OCI-LY1 (cell line): Measurements from ENCODE around the gene CCDC78.

ENCODE experiments used
- H2AFZ ChIP-seq: fragments of 200-600 bp; sonication (generic), shearing (Covaris generic); 2 replicates; pipeline ENCODE4 v1.6.0; 2014; ENCODE audit warnings: antibody characterized with exemption, mild to moderate bottlenecking, low read length
- H3F3A ChIP-seq: fragments of 200-600 bp; sonication (generic), shearing (Covaris generic); 2 replicates; pipeline ENCODE4 v1.6.0; 2014; ENCODE audit warnings: mild to moderate bottlenecking, antibody characterized with exemption, low read length, moderate library complexity; ENCODE audit not compliant: insufficient read depth
- H3K27ac ChIP-seq: fragments of 200-600 bp; sonication (generic); 2 replicates; pipeline ENCODE4 v1.5.1; 2014; ENCODE audit warnings: low read length, mixed run types, mild to moderate bottlenecking, low read depth; ENCODE audit not compliant: poor library complexity, severe bottlenecking
- H3K27me3 ChIP-seq: fragments of 200-600 bp; sonication (generic); 2 replicates; pipeline ENCODE4 v1.6.0; 2014; ENCODE audit warnings: antibody characterized with exemption, mild to moderate bottlenecking, low read length, moderate library complexity; ENCODE audit not compliant: insufficient read depth
- H3K36me3 ChIP-seq: fragments of 200-600 bp; sonication (generic); 2 replicates; pipeline ENCODE4 v1.6.1; 2014; ENCODE audit warnings: mild to moderate bottlenecking, antibody characterized with exemption, low read length, moderate library complexity, mixed read lengths; ENCODE audit not compliant: insufficient read depth
- H3K4me1 ChIP-seq: fragments of 200-600 bp; sonication (generic); 2 replicates; pipeline ENCODE4 v1.5.1; 2014; ENCODE audit warnings: mild to moderate bottlenecking, low read length, moderate library complexity; ENCODE audit not compliant: insufficient read depth, severe bottlenecking
- H3K4me2 ChIP-seq: fragments of 200-600 bp; sonication (generic), shearing (Covaris generic); 2 replicates; pipeline ENCODE4 v1.6.1; 2014; ENCODE audit warnings: low read length
- H3K4me3 ChIP-seq: fragments of 200-600 bp; sonication (generic); 2 replicates; pipeline ENCODE4 v1.5.1; 2014; ENCODE audit warnings: low read length, low read depth, mild to moderate bottlenecking, mixed read lengths; ENCODE audit not compliant: poor library complexity, severe bottlenecking
- H3K79me2 ChIP-seq: fragments of 200-600 bp; shearing (Covaris generic); 2 replicates; pipeline ENCODE4 v1.6.1; 2016; ENCODE audit warnings: mixed run types, low read length, mixed read lengths; ENCODE audit not compliant: insufficient read depth
- H3K9ac ChIP-seq: fragments of 200-600 bp; sonication (generic), shearing (Covaris generic); 2 replicates; pipeline ENCODE4 v1.6.1; 2014; ENCODE audit warnings: mild to moderate bottlenecking, low read length, mixed read lengths
- H3K9me2 ChIP-seq: fragments of 200-600 bp; sonication (generic), shearing (Covaris generic); 2 replicates; pipeline ENCODE4 v1.6.1; 2014; ENCODE audit warnings: low read depth, mild to moderate bottlenecking, low read length, mixed read lengths
- H3K9me3 ChIP-seq: fragments of 200-600 bp; shearing (Covaris generic); 2 replicates; pipeline ENCODE4 v1.6.1; 2014; ENCODE audit warnings: low read length, mixed read lengths
- H4K20me1 ChIP-seq: fragments of 200-600 bp; sonication (generic), shearing (Covaris generic); 2 replicates; pipeline ENCODE4 v1.6.0; 2016; ENCODE audit warnings: mild to moderate bottlenecking, low read length; ENCODE audit not compliant: insufficient read depth
- CTCF ChIP-seq: fragments of 200-600 bp; sonication (generic), shearing (Covaris generic); IDR thresholded peaks from 2 replicates; pipeline ENCODE4 v1.5.1; 2017; ENCODE audit warnings: mild to moderate bottlenecking, antibody characterized with exemption, low read length, moderate library complexity, mixed read lengths
- EZH2 ChIP-seq: fragments of 200-600 bp; sonication (generic), shearing (Covaris generic); IDR thresholded peaks from 2 replicates; pipeline ENCODE4 v1.8.0; 2017; ENCODE audit warnings: borderline replicate concordance, mixed run types, mild to moderate bottlenecking, antibody characterized with exemption, low read length, moderate library complexity, mixed read lengths

CCDC78 gene

GRCh38 chr16:727291-727977 lies 1.2 kb upstream of the CCDC78 start:
- H3K9me2 ChIP-seq = no peaks in the 10 kb centered on the region
- H3K4me2 ChIP-seq = peak overlapping the region; percentile 95
- no peaks in the 10 kb centered on the region for H3K27me3 ChIP-seq
- H3K4me3 ChIP-seq = peak overlapping the region; percentile 93
- peaks cover 4% of the 10 kb centered on the region; the same call in 1 of the 2 replicates for H3F3A ChIP-seq
- H3K9ac ChIP-seq = peak overlapping the region; percentile 92
- no peaks in the 10 kb centered on the region for H3K9me3 ChIP-seq
- peaks cover 32% of the 10 kb centered on the region for H3K36me3 ChIP-seq
- peaks cover 30% of the 10 kb centered on the region for H3K4me1 ChIP-seq
- TF ChIP-seq EZH2 = no peak
- no peak for TF ChIP-seq CTCF
- no peaks in the 10 kb centered on the region for H3K79me2 ChIP-seq
- H2AFZ ChIP-seq = no peak overlapping the region
- peak overlapping the region; percentile 33 for H3K27ac ChIP-seq
- no peaks in the 10 kb centered on the region for H4K20me1 ChIP-seq

DNA sequence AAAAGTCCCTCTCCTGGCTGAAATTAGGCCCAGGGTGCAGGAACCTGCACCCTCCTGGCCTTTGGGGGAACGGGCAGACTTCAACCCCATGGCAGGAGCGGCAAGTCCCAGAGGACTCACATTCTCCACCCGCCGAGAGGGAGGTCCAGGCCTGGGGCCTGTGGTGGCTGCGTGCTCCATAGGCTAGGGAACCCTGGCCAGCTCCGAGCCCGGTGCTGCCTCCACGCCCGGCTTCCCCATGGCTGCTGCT lies 130 bp downstream of the CCDC78 start:
- Histone ChIP-seq H3K27me3 (no peaks in the 10 kb centered on the region), H3K9ac (no peak overlapping the region; the same call in 1 of the 2 replicates), H3K9me2 (no peaks in the 10 kb centered on the region), H3K79me2 (no peaks in the 10 kb centered on the region), H3K4me2 (peak overlapping the region; percentile 61), H3K4me3 (peak overlapping the region; percentile 53), H2AFZ (no peak overlapping the region), H3K36me3 (peaks cover 20% of the 10 kb centered on the region), H3K4me1 (peaks cover 38% of the 10 kb centered on the region), H3K27ac (no peak overlapping the region), H3K9me3 (no peaks in the 10 kb centered on the region), H3F3A (peaks cover 4% of the 10 kb centered on the region; the same call in 1 of the 2 replicates), H4K20me1 (no peaks in the 10 kb centered on the region)
- TF ChIP-seq CTCF (no peak), EZH2 (no peak)

DNA sequence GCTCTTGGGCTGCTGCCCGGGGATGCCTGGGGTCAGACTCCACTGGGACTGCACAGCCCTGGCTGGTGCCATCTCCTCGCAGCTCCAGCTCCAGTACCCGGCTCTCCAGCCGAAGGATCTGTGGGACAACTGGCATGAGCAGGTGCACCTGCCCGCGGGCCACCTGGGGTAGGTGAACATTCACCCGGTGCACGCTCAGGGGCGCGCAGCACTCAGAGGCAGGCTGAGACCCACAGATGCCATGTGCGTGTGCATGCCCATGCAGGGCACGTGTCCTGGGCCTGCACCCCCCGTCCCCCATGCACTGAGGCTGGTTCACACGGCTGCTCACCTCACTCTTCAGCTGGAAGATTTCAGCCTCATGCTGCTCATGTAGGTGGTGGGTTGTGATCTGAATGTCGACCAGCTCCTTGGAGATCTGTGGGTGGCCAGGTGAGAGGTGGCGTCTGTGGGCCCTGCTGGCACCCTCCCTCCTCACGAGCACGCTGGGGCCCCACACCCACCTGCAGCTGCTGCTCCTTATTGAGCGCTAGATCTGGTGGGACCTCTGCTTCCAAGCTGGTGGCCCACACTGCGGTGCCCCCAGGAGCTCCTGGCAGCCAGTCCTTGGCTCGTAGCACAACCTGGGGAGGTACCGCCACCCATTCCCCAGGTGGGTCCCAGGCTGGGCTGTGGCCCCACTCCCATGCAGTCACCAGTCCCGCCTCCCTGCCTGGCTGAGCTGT lies 618 bp downstream of the CCDC78 start:
- no peaks in the 10 kb centered on the region for H3K79me2 ChIP-seq
- no peak for TF ChIP-seq CTCF
- H3F3A ChIP-seq = peaks cover 4% of the 10 kb centered on the region; the same call in 1 of the 2 replicates
- H3K4me3 ChIP-seq = no peak overlapping the region
- H3K9ac ChIP-seq = no peak overlapping the region; the same call in 1 of the 2 replicates
- no peaks in the 10 kb centered on the region for H3K9me2 ChIP-seq
- peak overlapping the region; percentile 61; the same call in 1 of the 2 replicates for H3K4me2 ChIP-seq
- H2AFZ ChIP-seq = no peak overlapping the region
- no peaks in the 10 kb centered on the region for H4K20me1 ChIP-seq
- H3K4me1 ChIP-seq = peaks cover 38% of the 10 kb centered on the region
- H3K27ac ChIP-seq = no peak overlapping the region
- no peaks in the 10 kb centered on the region for H3K27me3 ChIP-seq
- peaks cover 16% of the 10 kb centered on the region for H3K36me3 ChIP-seq
- H3K9me3 ChIP-seq = no peaks in the 10 kb centered on the region
